HG02938 (cell line): ENCODE data around the gene DYNC2H1.

Experiments used
- ATAC-seq: cut with Tn5 transposase; IDR thresholded peaks from one replicate; pipeline ENCODE4 v1.9.1; 2021; ENCODE audit warnings: mild to moderate bottlenecking, moderate library complexity; ENCODE audit not compliant: unreplicated experiment

The DYNC2H1 gene, protein sequence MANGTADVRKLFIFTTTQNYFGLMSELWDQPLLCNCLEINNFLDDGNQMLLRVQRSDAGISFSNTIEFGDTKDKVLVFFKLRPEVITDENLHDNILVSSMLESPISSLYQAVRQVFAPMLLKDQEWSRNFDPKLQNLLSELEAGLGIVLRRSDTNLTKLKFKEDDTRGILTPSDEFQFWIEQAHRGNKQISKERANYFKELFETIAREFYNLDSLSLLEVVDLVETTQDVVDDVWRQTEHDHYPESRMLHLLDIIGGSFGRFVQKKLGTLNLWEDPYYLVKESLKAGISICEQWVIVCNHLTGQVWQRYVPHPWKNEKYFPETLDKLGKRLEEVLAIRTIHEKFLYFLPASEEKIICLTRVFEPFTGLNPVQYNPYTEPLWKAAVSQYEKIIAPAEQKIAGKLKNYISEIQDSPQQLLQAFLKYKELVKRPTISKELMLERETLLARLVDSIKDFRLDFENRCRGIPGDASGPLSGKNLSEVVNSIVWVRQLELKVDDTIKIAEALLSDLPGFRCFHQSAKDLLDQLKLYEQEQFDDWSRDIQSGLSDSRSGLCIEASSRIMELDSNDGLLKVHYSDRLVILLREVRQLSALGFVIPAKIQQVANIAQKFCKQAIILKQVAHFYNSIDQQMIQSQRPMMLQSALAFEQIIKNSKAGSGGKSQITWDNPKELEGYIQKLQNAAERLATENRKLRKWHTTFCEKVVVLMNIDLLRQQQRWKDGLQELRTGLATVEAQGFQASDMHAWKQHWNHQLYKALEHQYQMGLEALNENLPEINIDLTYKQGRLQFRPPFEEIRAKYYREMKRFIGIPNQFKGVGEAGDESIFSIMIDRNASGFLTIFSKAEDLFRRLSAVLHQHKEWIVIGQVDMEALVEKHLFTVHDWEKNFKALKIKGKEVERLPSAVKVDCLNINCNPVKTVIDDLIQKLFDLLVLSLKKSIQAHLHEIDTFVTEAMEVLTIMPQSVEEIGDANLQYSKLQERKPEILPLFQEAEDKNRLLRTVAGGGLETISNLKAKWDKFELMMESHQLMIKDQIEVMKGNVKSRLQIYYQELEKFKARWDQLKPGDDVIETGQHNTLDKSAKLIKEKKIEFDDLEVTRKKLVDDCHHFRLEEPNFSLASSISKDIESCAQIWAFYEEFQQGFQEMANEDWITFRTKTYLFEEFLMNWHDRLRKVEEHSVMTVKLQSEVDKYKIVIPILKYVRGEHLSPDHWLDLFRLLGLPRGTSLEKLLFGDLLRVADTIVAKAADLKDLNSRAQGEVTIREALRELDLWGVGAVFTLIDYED (N-terminal part only)

DNA sequence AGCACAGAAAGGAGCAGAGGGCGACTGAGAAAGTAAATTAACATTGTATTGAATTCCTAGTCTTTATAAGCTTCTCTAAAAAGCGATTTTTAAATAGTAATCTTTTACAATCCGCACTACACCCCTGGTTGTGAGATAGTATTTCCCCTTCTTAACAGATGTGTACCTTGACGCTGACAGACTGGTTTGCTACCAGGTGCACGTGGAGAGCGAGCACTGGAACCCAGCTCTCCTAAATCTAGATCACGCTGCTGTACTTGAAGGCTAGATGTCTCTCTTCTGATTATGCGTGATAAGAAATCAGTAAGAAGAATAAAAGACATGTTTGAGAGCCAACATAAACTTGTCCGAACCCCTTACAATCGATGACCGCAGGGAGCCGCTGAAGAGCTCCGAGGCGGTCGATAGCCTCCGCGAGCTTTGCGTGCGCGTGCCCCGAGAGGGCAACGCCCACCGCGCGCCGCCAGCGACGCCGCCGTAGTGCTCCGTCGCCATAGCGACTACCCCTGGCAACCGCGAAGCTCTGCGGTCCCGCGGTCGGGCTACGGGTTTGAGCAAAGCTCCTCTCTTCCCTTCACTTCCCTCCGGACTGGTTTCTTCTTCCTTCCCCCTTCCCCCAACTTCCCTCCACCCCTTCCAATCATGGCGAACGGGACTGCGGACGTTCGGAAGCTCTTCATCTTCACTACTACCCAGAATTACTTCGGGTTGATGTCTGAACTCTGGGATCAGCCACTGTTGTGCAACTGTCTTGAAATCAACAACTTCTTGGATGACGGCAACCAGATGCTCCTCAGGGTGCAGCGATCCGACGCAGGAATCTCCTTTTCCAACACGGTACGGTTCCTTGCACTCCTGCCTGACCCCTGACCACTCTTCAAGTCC is at the start of gene DYNC2H1:
DYNC2H1 (plus strand) TSS at position 494 of the 885 bp plus-strand sequence; CDS start at position 643, 149 bp downstream.
- peak; percentile 95 for ATAC-seq

DNA sequence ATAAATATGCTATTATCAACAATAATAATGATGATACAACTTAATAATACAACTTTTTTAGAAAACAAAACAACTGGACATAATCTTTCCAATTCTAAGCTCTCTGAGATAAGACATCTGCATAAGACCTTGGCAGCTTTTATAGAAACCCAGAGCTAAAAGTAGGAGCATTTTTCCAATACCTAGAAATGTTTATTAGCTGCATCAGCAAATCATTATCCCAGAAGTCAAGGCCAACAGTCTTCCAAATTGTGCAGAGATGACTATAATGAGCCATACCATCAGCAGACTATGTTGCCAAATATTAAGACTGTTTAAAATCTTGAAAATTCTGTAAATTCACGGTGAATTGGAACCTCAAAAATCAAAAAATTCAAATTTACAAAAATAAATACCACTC is 47.6 kb upstream of the DYNC2H1 start:
- ATAC-seq: no peak

DNA sequence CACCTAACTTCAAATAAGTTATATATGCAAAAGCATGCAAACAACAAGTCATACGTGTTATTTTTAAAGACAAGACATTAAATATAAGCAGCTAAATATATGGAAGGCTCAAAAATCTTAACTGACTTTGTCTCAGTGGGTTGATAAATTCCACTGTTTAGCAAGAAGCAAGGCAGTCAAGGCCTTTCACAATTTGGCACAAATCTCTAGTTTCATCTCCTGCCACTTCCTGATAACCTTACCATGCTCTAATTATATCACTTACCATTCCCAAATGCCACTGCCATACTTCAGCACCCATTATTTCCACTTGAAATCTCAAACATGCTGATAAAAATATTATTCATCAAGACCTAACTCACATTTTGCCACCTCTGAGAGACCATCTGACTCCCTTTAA is 42.1 kb upstream of the DYNC2H1 start:
- ATAC-seq: no peak

DNA sequence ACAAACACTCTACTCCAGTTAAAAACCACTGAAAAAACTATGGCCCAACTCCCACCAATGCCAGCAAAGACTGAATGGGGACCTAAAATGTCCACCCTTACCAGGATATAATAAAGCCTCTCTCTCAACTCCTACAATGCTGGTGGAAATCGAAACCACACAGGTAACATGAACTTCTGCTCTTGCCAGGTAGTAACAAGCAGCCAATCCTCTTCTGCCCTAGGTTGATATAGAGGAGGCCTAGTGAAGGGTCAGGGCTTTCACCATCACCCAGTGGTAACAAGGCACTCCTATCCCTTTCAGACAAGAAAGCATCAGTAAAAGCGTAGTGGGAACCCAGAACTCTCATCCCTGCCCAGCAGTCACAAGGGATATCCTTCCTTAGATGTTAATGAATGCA is 39.9 kb upstream of the DYNC2H1 start:
- no peak for ATAC-seq

DNA sequence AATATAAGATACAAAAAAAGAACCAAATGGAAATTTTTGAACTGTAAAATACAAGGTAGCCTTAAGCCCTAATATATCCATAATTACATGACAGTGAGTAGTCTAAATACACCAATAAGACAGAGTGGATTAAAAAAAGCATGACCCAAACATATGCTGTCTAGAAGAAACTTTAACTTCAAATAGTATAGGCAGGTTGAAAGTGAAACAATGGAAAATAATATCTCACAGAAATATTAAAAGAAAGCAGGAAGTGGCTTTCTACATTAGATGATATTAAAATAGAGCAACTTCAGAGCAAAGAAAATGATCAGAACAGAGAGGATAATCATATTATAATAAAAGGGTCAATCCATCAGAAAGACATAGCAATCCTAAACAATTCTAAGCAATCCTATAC is 39.1 kb upstream of the DYNC2H1 start:
- ATAC-seq: no peak

DNA sequence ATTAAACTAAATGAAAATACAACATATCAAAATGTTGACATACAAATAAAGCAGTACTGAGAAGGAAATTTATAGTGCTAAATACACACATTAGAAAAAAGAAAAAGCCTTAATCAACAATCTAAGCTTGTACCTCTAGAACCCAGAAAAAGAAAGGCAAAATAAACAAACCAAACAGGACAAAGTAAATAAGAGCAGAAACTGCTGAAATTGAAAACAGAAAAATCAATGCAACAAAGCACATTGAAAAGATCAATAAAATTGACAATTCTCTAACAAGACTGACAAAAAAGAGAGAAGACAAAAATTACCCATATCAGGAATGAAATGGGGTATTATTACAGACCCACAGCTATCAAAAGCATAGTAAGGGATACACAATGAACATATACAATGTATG is 38.2 kb upstream of the DYNC2H1 start:
- ATAC-seq: no peak

DNA sequence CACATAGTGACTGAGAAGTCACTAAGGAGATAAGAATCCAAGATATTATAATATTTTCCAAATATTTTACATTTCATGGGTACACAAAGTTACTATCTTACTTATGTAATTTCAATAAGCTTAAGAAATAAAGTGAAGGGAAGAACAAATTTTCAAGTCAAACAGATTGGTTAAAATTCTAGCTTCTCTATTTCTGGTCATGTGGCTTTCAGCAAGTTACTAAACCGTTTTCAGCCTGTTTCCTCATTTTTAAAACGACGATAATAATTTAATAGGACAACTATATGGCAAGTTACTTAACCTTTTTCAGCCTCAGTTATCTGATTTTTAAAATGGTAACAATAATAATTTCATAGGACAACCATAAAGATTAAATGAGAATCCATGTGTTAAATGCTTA is 32.9 kb upstream of the DYNC2H1 start:
- no peak for ATAC-seq

DNA sequence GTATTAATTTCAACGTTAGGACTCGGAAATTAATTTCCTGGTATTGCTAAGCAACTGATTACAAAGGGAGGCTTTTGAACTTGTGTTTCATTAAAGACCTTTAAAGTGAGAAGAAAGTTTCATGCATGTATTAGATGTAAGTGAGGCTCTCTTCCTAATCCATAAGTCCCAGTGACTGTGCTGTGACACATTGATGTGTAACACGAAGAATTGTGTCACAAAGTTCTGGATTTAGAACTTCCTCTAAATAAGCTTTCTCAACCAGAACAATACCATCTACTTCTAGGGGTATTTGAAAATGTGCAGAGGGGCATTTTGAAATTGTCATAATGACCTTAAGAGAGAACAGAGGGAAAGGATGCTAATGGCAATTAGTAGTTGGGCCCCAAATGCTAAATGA is 31.7 kb upstream of the DYNC2H1 start:
- ATAC-seq: no peak

DNA sequence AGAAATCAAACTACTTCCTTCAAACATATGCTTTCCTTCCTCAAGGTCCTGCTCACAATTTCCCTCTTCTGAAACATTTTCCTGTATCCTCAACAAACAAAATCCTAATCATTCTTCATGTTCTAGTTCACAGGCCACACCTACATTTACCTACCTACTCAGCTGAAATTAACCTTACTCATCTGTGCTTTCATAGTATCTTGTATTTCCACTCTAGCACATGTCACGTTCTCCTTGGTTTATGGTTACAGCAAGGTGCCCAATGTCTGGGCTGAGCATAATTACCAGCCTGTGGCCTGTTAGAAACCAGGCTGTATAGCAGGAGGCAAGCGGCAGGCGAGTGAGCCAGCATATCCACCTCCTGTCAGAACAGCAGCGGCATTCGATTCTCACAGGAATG is 30.5 kb upstream of the DYNC2H1 start:
- no peak for ATAC-seq

DNA sequence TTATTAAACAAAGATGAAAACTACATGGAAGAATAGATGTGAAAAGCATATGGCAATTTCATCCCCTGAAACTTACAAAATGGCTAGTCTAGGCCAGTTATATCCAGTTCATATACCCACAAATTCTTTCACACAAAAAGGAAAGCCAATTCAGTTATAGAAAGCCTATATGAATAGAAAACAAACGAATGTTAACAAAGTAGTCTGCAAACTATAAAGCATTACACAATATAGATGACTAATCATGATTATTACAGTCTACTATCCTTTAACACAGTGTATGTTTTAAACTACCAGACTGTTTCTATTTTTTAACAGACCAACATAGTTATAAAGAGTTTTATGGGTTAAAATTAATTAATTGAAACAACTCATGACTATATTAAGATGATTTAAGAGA is 29.4 kb upstream of the DYNC2H1 start:
- no peak for ATAC-seq

DNA sequence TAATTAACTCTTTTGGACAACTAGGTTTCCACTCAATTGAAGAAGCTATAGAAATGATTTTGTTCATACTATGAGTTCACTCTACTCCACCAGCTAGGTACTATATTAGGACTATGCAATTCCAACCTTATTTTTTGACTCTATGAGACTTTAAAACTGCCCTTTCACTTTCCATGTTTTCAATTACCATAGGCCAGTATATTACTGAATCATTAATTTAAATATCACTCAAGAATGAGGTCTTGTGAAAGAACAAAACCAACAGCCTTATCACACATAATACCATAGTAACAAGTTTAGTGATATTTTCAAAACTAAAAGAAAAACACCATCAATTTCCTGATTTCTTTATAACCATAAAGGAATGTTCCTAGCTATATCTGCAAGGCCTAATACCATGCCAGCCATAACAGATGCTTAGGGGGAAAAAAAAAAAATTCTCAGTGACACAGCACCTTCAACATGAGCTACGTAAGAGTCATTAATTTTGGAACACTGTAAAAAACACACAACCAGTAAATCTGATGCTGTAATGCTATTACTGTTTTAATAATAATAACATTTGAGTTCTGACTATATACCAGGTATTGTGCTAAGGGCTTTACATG is 23.4 kb upstream of the DYNC2H1 start:
- ATAC-seq: no peak

DNA sequence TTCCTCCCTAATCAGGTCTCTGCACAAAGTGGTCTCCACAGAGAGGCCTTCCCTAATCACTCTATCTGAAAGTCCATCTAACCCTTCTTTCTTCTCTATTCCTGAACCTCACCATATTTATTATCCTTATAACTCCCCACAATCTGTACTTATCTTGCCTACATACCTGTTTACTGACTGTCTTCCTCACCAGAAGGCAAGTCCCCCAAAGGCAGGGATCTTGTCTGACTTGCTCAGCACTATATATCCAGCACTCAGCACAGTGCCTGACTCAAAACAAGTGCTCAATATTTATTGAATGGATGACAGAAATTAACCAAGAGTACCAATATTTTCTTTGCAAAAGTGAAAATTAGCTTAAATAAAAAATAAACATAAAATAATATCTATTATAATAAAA is 22.8 kb upstream of the DYNC2H1 start:
- ATAC-seq: no peak

DNA sequence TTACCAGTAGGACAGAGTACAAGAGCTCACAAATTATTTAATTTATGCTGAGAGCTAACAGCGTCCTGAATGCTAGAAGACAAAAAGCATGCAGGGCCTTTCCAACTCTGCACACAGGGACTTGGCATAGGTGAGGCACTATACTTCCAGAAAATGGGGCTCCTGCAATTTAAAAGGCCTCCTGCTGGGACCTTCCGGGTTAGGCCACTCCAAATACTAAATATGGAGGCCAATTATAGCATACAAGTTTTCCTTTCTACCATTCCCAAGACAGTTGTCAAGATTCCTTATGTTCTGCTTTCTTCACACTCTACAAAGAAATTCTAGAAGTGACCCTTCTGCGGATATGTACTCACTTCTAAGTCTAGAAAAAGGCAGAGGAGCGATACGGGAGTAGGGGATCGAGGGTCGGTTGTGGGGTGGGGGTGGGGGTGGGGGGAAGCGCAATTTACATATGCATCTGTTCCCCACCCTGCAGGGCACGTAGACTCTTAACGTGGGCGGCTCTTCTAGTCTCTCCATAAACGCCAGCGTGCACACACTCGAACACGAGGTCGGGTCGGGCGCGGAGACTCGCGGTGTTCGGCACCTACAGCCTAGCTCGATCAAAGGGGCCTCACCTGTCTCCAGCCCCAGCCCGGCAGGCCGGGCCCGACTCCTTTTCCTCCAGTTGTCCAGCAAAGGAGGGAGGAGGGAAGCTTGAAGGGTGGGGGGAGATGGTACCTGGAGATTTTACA is 18.0 kb upstream of the DYNC2H1 start:
- peak; percentile 38 for ATAC-seq

DNA sequence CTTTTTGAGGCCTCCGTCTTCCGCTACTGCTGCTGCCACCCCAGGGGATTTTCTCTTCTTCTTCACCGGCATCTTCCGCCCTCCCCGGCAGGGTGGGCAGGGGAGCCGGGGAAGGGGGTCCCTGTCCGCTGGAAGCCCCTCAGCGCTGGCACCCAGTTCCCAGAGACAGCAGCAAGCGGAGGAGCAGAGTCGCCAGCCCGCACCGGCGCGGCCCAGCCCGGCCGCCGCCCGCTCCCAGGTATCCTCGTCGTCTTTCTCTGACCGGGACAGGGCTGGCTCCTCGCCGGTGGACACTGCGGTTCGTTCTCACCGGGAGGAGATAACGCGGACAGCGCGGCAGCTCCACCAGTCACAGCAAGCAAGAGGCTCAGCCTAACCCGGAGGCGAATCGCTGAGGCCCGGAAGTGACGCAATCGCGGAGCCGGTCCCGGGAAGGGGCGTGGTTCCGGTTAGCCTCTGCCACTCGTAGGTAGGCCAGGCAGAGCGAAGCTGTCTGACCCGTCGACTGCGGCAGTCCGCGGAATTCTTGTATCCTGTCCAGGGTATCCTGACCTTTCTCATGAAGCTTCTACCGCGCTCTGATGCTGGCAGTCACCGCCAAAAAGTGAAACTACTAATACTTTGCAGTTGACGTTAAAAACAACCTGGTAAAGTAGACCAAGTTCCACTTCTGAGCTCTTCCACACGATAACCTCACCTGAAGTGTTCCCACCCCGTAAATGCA is 17.3 kb upstream of the DYNC2H1 start, which contains the start of gene DCUN1D5:
DCUN1D5 (minus strand) TSS at position 360 of the 724 bp plus-strand sequence; CDS start at position 72, 288 bp downstream.
- peak; percentile 99 for ATAC-seq

DNA sequence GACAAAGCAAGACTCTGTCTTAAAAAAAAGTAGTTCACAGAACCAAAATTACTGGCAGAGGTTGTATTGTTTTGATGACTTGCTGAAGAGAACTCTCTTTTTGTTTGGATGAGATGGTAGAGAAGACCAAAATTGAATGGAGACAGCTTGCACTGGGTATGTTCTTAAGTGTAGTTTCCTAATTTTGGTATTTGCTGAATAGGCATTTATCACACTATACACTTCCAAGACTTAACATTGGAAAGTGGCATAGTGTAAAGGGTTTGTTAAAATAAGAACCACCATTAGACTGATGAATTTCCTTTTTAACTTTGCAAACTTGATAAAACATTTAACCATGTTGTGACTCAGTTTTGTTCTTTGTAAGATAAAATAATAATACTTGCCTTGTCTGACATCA is 11.9 kb upstream of the DYNC2H1 start:
- ATAC-seq: no peak

DNA sequence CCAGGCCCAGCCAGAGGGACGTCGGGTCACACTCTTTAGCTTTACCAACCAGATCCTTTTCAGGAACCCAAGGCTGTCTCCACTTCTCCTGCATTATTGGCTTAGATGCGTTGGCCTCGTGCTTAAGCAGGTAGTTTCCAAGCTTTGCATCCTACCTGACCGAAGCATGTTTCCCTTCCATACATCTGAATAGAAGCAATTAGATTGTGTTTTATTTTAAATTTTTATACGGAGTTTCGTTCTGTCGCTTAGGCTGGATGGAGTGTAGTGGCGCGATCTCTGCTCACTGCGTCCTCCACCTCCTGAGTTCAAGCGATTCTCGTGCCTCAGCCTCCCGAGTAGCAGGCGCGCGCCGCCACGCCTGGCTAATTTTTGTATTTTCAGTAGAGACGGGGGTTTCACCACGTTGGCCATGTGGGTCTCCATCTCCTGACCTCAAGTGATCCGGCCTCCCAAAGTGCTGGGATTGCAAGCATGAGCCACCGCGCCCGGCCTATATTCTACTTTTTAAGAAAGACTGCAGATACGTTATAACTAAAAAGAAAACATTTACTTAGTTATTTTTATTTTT is 677 bp downstream of the DYNC2H1 start:
- peak; percentile 25 for ATAC-seq

DNA sequence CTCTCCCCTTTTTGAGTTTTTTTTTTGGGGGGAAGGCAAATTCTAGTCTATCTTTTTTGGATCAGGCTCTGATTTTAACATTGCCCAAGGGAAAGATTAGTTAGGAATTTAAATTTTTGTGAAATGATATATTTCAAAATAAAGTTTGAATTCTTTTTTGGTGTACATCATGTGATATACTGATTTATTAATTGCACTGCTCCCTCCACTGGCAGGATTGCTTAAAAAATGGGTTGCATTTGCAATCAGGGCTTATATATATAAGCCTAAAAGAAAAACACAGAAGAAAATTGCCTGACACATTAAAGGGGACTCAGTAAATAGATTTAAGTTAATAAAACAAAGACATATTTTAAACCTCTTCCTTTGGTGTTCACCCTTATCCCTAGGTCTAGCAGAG is 1.2 kb downstream of the DYNC2H1 start:
- no peak for ATAC-seq

DNA sequence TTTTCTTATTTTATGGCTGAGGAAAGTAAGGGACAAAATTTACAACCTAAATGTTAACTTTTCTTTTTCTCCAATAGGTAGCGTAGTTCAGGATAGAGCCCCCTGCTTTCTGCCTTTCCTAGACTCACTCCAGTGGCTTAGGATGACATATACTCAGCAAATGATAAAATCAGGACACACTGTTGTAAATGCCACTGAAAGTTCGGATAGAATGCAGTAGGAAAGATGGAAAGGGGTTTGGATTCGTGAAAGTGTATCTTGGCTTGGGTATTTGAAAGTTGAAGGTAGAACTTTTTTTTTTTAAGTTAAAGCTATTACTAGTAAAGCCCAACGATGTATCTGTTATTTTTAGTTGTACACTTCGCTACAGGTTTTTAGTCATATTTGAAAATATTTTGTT is 2.2 kb downstream of the DYNC2H1 start:
- ATAC-seq: no peak
